ENCODE results near the gene THBD.

The THBD gene

DNA sequence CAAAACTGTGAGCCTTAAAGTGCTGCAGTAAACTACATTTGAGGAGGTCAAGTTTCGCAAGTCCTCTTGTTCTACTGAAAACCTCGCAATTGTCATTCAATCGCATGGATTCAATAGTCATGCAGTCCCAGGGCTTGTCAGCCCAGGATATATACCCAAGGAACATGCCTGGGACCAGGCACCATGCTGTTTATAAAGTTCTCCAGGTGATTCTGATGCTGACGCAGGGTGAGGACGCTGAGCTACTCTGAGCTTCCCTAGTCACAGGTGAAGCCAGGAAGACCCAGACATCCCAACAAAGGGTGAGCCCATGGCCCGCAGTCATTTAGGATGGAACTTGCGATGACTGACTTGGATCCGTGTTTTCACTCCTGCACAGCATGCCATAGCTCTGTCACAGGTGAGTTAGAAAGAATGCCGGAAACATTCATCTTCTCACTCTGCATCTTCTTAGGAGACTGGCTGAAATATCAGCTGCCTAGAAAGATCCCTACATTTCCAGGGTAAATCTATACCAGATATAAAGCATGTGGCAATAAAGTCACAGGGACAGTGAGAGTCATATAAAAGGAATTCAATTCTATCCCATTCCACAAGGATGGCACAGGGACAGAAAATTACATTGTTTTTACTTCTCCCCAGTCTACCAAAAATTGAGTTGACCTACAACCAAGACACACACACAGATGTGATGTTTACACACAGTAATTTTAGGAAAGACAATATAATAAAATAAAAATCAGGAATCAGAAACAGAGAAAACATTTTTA is 41.4 kb downstream of the THBD start:
- DNase-seq, result peak; percentile 33

GRCh38 chr20:23007462-23007861 is 42.0 kb downstream of the THBD start:
- DNase-seq, result no peak

- peak; percentile 90 for DNase-seq
Observed at GRCh38 chr20:23005776-23006175, 43.7 kb downstream of the THBD start.

- no peak for DNase-seq
Observed at GRCh38 chr20:23003881-23004460, 45.5 kb downstream of the THBD start.

GRCh38 chr20:23003077-23003635 is 46.3 kb downstream of the THBD start:
- peak; percentile 17 for DNase-seq

- peak; percentile 70 for DNase-seq
Observed at GRCh38 chr20:23002276-23002675, 47.2 kb downstream of the THBD start.

DNA sequence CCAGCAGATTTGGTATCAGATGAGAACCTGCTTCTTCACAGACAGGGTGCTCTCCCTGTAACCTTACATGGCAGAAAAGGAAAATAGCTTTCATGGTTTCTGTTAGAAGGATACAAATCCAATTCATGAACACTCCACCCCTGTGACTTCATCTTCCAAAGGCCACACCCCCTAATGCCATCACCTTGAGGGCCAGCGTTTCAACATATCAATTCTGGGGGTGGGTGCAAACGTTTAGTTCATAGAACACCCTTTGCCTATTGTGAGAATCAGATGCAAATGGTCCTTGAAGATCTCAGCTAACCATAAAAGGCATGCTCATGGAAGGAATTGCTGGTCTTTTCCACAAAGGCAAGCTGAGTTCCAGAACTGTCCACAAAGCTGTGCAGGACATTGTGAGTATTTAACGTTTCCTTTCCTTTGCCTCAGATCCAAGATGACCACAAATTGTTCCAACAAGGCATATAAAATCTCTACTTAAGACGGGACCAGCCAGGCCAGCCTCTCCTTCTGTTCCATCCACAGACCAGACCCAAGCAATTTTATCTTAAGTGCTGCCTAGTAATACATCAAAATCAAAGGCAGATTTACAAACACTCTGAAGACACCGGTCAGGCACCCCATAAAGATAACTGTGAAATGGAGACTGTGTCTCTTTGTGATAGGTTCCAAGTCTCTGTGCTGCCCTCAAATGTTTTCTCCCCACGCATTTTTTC is 49.1 kb downstream of the THBD start:
- DNase-seq, result no peak

DNA sequence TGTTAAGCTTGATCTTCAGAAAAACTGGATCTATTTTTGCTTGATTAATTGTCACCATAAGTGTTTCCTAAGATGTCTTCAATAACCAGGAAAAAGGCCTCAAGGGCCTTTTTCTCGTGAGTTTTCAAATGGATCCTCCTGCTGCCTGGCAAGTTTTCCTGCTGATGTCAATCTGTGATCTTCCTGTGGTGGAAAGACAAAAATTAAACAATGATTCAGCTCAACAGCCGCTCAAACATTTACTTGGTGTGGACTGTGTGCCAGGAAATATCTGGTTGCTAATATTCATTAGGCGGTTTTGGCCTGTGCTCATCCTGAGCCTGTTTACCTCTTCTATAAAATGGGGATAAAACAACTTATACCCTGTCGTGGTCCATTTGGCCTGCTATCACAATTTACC is 49.7 kb downstream of the THBD start:
- no peak for DNase-seq

GRCh38 chr20:22998476-22998875 is 51.0 kb downstream of the THBD start:
- no peak for DNase-seq

DNA sequence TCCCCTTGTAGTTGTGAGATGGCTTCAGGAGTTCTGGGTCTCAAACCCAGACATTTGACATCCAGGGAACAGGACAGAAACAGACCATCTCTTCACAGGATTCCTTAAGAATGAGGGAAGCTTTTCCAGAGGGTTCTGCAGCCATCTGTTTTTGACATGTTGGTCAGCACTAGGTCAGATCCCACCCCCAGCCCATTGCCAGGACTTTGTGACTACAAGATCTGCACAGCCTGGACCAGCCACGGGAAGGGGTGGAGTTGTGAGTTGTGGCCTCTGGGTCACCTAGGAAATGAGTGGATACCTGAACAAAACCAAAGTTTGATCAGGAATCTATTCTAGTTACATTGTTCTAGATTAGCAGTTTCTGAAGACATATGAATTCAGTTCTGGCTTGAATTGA is 53.5 kb downstream of the THBD start:
- DNase-seq, result no peak
